Ammon's horn (tissue), 1 donor: ENCODE measurements around the gene RHO.
"Not testable (repeated sequence)": the region's sequence is repeated elsewhere in the genome, so short reads cannot be mapped to it uniquely, and the experiment has no call there.

ENCODE experiments used
- DNase-seq: peaks from one replicate; pipeline ENCODE4 v3.0.0-alpha.2; 2016; ENCODE audit warnings: low spot score

The RHO gene

DNA sequence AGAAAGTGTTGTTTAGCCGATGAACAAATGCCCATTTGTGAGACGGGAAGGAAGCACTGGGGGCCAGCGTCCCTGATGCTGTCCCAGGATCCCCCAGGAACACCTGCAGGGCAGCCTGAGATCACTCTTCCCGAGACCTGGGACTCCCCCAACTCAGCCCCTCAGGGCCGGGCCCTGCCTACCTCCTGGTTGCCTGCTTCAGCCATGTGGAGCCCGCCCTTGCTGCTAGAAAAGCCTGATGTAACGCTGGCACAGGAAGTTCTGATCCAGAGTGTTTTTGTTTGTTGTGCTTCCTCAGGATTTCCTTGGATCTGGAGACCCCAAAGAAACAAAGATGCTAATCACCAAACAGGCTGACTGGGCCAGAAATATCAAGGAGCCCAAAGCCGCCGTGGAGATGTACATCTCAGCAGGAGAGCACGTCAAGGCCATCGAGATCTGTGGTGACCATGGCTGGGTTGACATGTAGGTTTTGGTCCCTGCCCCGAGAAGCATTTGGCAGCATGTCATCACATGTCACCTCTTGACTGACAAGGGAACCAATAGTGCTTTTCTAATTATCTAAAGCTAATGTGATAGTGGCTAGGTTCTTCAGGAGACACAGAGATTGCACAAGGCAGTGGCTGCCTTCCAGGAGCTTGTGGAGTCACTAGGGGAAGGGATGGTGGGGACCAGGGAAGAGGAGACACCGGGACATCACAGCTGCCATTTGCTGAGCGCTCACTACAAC is 28.7 kb upstream of the RHO start:
- not testable (repeated sequence) for DNase-seq

- no peak for DNase-seq
Observed at GRCh38 chr3:129500334-129500658, 28.1 kb upstream of the RHO start.

DNA sequence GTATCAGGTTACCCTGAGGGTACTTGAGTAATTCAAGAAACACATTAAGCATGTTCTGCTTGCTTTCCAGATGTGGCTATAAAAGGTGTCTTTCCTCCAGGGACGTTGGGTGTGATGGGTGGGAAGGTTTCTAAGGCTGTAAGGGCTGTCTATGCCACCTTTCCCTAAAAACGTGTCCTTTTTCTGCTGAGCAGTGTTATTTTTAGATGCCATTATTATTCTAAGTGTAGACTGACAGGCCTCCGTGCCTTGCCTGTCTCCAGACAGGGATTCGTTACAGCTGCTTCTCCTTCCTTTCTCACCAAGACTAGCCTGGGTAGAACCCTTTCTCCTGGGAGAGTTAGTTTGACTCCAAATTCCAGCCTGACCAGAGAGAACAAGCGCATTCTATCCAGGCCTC is 26.8 kb upstream of the RHO start:
- DNase-seq: no peak

GRCh38 chr3:129502641-129503408 is 25.6 kb upstream of the RHO start:
- DNase-seq: no peak

DNA sequence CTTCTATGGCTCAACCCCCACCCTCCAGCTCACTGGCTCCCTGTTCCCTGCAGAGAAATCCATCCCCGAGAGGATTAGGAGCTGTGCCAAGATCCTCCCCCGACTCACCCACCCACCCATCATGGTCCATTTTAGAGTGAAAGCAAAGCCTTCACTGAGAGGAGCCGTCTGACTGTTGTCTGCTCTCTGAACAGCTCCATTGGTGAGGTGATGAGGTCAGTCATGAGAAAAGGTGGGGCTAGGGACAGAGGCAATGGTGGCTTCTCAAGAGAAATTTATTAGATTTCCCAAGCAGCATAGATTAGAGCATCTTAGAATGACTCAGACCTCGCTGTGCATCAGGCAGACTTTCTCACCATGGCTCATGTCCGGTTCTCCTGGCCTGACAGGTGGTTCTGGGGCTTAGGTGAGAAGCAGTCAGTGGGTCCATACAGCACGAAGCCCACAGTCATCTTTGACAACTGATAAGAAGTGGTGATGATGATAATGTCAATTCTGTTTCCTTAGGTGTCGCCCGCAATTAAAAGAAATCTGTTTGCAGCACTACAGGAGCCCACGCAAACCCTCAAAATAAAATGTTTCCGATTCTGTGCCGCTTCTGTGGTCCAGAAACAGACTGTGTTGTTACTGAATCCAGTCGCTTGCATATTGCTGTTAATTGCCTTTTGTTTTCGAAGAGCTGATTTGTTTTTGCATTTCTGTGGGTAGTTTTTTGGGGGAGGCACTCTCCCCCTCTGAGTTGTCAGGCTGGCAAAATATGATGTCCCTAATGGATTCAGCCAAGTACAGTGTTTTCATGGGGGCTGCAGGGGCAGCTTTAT is 24.8 kb upstream of the RHO start:
- peak; percentile 52 for DNase-seq

DNA sequence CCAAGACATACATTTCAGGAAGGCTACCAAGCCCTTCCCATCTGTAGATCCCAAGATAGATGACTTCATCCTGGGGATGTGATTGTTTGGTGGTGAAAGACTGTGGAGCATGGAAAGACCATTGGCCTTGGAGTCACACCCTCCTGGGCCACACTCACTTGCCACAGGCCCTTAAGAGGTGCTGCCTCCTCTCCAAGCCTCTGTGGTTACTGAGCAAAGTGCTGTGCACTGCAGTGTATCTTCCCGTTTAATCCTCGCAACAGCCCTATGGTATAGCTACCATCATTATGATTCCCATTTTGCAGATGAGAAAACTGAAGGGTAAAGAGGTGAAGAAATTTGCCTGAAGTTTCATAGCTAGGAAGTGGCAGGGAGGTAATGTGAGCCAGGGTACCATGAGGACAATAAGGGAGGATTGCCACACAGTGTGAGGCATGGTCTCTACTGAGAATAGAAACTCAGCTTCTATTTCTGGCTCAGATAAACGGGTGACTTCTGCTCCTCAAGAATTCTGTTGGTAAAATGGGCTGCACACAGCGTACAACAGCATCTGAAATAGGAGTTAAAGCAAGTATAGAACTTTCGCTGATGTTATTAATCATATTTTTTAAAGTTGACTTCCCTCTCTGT is 23.9 kb upstream of the RHO start:
- DNase-seq: no peak

DNA sequence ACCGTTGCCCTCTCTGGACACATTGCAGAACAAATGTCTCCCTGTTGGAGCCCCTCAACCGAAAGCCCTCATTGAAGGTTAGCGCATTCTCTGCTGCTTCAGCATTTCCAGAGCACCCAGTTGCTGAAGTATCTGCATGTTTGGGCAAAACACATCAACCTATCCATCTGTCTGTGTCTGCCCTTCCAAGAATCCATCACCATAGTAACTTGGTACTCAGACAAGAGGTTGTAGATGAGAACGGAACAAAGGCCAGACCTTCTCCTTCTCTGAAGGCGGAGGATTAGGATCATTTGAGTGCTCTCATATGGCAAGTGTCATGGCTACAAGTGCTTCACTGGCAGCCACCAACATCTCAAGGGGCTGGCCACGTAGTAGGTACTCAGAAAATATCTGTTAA is 23.1 kb upstream of the RHO start:
- DNase-seq: no peak

DNA sequence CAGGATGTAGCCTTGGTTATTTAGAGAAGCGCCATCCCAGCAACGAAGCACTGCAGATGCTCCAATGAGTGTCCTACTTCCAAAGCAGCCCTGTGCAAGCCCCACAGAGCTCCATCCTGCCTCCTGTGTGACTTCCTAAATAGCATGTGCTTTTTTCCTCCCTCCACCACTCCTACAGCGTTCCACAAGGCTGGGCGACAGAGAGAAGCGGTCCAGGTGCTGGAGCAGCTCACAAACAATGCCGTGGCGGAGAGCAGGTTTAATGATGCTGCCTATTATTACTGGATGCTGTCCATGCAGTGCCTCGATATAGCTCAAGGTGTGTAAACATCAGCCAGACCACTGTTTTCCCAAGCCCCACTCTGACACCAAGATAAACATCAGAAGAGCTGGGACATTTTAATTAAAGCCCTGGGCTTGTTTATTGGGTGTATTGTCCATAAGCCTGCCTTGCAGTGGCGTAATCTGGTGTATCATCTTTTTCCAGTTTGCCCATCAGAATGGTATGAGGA is 22.2 kb upstream of the RHO start:
- no peak for DNase-seq

GRCh38 chr3:129507181-129507831 is 21.1 kb upstream of the RHO start:
- peak; percentile 86 for DNase-seq

GRCh38 chr3:129512595-129512994 is 15.8 kb upstream of the RHO start:
- DNase-seq: no peak

- no peak for DNase-seq
Observed at GRCh38 chr3:129513705-129514104, 14.7 kb upstream of the RHO start.

GRCh38 chr3:129514110-129514509 is 14.3 kb upstream of the RHO start:
- no peak for DNase-seq

DNA sequence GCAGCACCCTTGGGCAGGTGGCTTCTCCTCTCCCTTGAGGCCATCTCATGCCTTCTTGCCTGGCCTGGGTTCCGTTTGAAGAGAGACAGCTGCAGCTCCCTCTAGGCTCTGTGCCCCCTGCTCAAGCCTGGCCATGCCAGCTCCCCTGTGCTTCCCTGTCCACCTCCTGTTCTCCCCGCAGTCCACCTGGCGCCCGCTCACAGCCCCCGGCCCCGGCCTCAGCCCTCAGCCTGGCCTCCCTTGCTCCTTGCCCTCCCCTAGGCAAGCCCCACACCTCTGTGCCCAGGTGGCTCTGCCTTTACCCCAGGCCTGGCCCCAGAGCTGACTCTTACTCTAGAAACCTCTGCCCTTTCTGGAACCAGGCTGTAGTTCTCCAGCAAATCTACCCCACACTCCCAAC is 13.9 kb upstream of the RHO start:
- DNase-seq: no peak

GRCh38 chr3:129515108-129515820 is 13.2 kb upstream of the RHO start:
- DNase-seq: not testable (repeated sequence)

DNA sequence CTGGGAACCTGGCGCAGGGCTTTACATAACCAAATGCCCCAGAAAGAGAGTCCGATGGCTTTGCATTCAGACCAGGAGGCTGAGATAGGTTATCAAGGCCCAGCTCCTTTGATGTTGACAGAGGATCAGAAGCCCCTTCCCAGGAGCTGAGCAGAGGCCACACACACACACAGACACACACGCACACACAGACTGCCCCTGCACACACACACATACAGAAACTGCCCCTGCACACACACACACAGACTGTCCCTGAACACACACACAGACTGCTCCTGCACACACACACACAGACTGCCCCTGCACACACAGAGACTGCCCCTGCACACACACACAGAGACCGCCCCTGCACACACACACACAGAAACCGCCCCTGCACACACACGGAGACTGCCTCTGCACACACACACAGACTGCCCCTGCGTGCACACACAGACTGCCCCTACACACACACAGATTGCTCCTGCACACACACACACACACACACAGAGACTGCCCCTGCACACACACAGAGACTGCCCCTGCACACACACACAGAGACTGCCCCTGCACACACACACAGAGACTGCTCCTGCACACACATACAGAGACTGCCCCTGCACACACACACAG is 12.5 kb upstream of the RHO start:
- not testable (repeated sequence) for DNase-seq

DNA sequence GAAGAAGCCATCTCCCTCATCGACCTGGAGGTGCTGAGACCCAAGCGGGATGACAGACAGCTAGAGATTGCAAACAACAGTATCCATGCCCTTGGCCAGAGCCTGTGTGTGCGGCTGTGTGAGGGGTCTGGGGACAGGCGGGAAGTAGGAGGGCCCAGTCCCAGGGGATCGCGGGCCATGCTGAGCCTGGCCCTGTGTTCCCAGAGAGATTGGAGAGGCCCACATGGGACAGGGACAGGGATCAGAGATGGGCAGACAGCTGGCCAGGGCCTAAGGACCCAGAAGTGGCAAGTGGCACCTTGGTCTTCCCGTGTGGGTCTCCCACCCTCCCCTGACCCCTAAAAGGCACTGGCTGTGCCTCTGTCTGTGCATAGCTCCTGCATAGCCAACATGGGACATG is 10.9 kb upstream of the RHO start:
- DNase-seq: no peak

DNA sequence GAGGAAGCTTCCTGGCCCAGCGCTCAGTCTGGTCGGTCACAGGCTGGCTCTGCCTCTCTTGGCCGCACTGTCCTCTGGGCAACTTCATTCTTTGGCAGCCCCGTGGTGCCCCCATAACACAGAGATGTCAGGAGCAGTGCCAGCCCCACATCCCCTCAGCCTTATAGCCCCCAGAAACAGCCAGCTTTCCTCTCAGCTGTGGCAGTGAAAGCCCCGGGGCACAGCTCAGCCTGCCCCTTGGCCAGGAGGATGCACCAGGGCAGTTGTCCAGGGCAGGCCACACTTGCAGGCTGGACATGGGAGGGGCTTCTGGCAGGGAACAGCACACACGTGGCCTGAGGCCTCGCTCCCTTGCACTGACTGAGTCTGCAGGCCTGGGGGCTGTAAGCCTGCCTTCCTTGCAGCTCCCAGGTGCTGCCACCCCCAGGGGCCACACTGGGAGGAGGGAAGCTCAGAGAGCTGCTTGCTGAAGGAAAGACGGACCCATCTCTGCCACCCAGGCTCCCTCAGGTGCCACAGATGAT is 10.3 kb upstream of the RHO start:
- DNase-seq: no peak

- no peak for DNase-seq
Observed at GRCh38 chr3:129518581-129518980, 9.9 kb upstream of the RHO start.

DNA sequence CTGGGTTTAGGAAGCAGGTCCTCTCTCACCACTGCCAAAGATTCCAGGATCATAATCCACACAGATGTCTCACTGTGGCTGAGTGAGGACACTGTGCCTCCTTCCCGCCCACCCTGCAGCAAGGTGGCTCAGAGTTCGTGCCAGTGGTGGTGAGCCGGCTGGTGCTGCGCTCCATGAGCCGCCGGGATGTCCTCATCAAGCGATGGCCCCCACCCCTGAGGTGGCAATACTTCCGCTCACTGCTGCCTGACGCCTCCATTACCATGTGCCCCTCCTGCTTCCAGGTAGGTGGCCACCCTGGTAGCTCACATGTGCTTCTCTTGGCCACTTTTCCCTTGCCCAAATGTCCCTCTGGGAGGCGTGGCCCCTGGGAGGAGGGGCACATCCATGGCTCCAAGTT is 9.0 kb upstream of the RHO start:
- no peak for DNase-seq
